HG03469 (cell line): ENCODE data around the gene CPT1C.
A peak's percentile ranks its signal among the peaks of the same experiment; 100 is the strongest.

Experiments
- ATAC-seq: cut with Tn5 transposase; IDR thresholded peaks from one replicate; pipeline ENCODE4 v1.9.1; 2021; ENCODE audit warnings: mild to moderate bottlenecking, moderate library complexity, moderate number of reproducible peaks; ENCODE audit not compliant: unreplicated experiment

CPT1C gene

GRCh38 chr19:49690656-49691242 lies at the start of gene CPT1C:
Gene CPT1C, plus strand, starts transcription at chr19:49691116. Its CDS starts 1,137 bp downstream, at chr19:49692253.
- ATAC-seq, result no peak

- peak; percentile 37 for ATAC-seq
Observed at GRCh38 chr19:49641688-49642491, 49.0 kb upstream of the CPT1C start, which contains the start of gene SCAF1. Gene SCAF1, plus strand, starts transcription at chr19:49642209. Its CDS starts 2,818 bp downstream, at chr19:49645027.

GRCh38 chr19:49642492-49643035 lies 48.4 kb upstream of the CPT1C start:
- ATAC-seq, result no peak

- ATAC-seq, result no peak
Observed at GRCh38 chr19:49643466-49643865, 47.5 kb upstream of the CPT1C start.

- ATAC-seq, result no peak
Observed at GRCh38 chr19:49645592-49645991, 45.3 kb upstream of the CPT1C start.

- no peak for ATAC-seq
Observed at GRCh38 chr19:49645995-49646394, 44.9 kb upstream of the CPT1C start.

- no peak for ATAC-seq
Observed at GRCh38 chr19:49646586-49646985, 44.3 kb upstream of the CPT1C start.

- ATAC-seq, result no peak
Observed at GRCh38 chr19:49651029-49651819, 39.7 kb upstream of the CPT1C start.

GRCh38 chr19:49651820-49652550 lies 38.9 kb upstream of the CPT1C start:
- no peak for ATAC-seq

GRCh38 chr19:49652551-49653465 lies 38.1 kb upstream of the CPT1C start:
- ATAC-seq, result no peak

GRCh38 chr19:49653466-49653806 lies 37.5 kb upstream of the CPT1C start:
- ATAC-seq, result no peak

GRCh38 chr19:49654581-49654980 lies 36.3 kb upstream of the CPT1C start:
- ATAC-seq, result no peak

- no peak for ATAC-seq
Observed at GRCh38 chr19:49655570-49656455, 35.1 kb upstream of the CPT1C start.

- ATAC-seq, result no peak
Observed at GRCh38 chr19:49656456-49657109, 34.3 kb upstream of the CPT1C start.

- ATAC-seq, result no peak
Observed at GRCh38 chr19:49657493-49658138, 33.3 kb upstream of the CPT1C start.

GRCh38 chr19:49658139-49658517 lies 32.8 kb upstream of the CPT1C start:
- ATAC-seq, result no peak

GRCh38 chr19:49658566-49659442 lies 32.1 kb upstream of the CPT1C start:
- no peak for ATAC-seq
